ENCODE data around the gene GK. TPM values are rescaled to one million over a fixed set of nuclear protein-coding genes. Genes with fewer than 3 reads are reported as not detected.
"Not testable (repeated sequence)": the region's sequence is repeated elsewhere in the genome, so short reads cannot be mapped to it uniquely, and the experiment has no call there.

Gene GK
- total RNA-seq, 2 donors from 2014 or later = 70.4 to 120 TPM

GRCh38 chrX:30712214-30712613 is 59.0 kb downstream of the GK start:
- peak overlapping the region; percentile 48 for H3K27ac Mint-ChIP-seq
- no peaks in the 10 kb centered on the region for H3K27me3 Mint-ChIP-seq
- H3K4me3 Mint-ChIP-seq = no peak overlapping the region
- peak; percentile 56 for ATAC-seq (replicated peaks)
- peaks cover 6% of the 10 kb centered on the region for H3K4me1 Mint-ChIP-seq
- peaks cover 95% of the 10 kb centered on the region for H3K36me3 Mint-ChIP-seq (ENCODE audit: low read depth)
- no peaks in the 10 kb centered on the region for H3K9me3 Mint-ChIP-seq

DNA sequence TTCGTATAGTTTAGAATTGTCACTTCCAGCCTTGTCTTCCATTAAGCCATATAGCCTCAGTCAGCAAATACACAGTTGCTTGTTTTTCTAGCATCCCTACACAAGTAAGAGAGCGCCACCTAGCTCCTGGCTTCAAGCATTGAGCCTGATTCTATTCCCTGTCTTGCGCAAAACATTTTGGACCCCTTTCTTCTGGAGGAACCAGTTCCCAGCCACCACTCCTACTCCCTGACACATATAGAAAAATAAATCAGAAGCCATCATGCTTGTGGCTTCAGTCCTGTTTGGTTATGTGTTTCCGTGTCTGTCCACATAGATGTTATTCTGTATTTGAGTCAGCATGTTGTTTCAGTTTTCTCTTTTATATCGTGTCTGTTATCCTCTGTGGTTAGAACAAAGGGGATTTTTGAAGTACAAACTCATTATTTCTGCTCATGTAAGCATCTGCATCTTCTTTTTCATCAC is 59.9 kb downstream of the GK start:
- Mint-ChIP-seq H3K4me1 (peaks cover 6% of the 10 kb centered on the region), H3K36me3 (ENCODE audit: low read depth) (peaks cover 94% of the 10 kb centered on the region), H3K27ac (peak overlapping the region; percentile 89), H3K4me3 (peak overlapping the region; percentile 56), H3K27me3 (no peaks in the 10 kb centered on the region), H3K9me3 (no peaks in the 10 kb centered on the region)
- ATAC-seq (replicated peaks) = peak; percentile 91

GRCh38 chrX:30714138-30714537 is 60.9 kb downstream of the GK start:
- peak overlapping the region; percentile 89 for H3K27ac Mint-ChIP-seq
- peaks cover 93% of the 10 kb centered on the region for H3K36me3 Mint-ChIP-seq (ENCODE audit: low read depth)
- no peak for ATAC-seq (replicated peaks)
- H3K4me1 Mint-ChIP-seq = peaks cover 6% of the 10 kb centered on the region
- H3K4me3 Mint-ChIP-seq = peak overlapping the region; percentile 56
- H3K27me3 Mint-ChIP-seq = no peaks in the 10 kb centered on the region
- H3K9me3 Mint-ChIP-seq = no peaks in the 10 kb centered on the region

DNA sequence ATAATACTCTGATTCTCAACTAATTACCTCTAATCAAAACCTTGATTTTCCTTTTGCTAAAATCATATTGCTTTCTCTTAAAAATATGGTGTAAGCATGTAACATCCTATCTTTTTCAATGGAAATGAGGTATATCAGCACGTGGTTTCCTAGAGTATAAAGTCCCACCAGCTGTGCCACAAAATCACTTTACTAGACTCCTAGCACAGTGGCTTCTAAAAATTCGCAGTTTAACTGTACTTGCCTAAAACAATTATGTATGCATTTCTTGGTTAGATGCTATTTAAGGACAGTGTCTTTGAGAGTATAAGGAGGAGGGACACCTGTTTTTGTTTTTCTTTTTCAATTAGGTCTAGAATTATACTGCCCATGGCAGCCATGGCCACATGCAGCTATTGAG is 62.8 kb downstream of the GK start:
- Mint-ChIP-seq H3K36me3 (ENCODE audit: low read depth) (peaks cover 89% of the 10 kb centered on the region), H3K27me3 (no peaks in the 10 kb centered on the region), H3K4me1 (peaks cover 6% of the 10 kb centered on the region), H3K4me3 (no peak overlapping the region), H3K9me3 (no peaks in the 10 kb centered on the region), H3K27ac (no peak overlapping the region)
- no peak for ATAC-seq (replicated peaks)

DNA sequence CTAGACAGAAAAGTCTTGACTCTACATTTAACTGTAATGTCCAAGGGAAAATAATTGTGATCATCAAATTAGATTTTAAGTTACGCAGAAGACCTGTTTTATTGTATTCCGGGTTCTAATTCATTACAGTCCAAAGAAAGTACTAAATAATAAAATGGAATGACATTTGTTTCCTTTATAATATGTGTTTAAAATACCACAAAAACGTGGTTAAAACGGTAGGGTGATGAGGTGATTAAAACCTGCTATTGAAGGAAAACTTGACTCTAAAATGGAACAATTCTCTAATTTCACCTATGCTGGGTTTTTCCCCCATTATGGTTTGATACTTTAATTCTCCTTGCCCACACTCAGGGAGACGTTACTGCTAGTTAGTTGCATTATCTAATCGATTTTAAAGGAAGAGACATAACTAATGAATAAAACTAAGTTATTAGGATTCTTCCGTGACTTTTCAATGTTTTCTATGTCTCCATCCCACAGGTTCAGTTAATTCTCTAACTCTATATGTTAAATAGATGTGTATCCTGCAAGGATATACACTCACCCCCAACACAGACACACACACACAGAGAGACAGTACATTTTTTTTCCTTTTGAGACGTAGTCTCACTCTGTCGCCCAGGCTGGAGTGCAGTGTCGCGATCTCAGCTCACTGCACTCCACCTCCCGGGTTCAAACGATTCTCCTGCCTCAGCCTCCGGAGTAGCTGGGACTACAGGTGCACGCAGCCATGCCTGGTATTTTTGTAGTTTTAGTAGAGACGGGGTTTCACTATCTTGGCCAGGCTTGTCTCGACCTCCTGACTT is 80.8 kb downstream of the GK start:
- no peaks in the 10 kb centered on the region for H3K4me1 Mint-ChIP-seq
- no peak overlapping the region for H3K27ac Mint-ChIP-seq
- H3K9me3 Mint-ChIP-seq = no peaks in the 10 kb centered on the region
- no peak overlapping the region for H3K4me3 Mint-ChIP-seq
- H3K27me3 Mint-ChIP-seq = no peaks in the 10 kb centered on the region
- peak; percentile 38 for ATAC-seq (replicated peaks)
- peaks cover 9% of the 10 kb centered on the region for H3K36me3 Mint-ChIP-seq (ENCODE audit: low read depth)

- Mint-ChIP-seq H3K27me3 (no peaks in the 10 kb centered on the region), H3K9me3 (no peaks in the 10 kb centered on the region), H3K4me3 (no peak overlapping the region), H3K4me1 (no peaks in the 10 kb centered on the region), H3K27ac (no peak overlapping the region), H3K36me3 (ENCODE audit: low read depth) (peaks cover 9% of the 10 kb centered on the region)
- ATAC-seq (replicated peaks) = no peak
Observed at GRCh38 chrX:30734782-30735181, 81.6 kb downstream of the GK start.

DNA sequence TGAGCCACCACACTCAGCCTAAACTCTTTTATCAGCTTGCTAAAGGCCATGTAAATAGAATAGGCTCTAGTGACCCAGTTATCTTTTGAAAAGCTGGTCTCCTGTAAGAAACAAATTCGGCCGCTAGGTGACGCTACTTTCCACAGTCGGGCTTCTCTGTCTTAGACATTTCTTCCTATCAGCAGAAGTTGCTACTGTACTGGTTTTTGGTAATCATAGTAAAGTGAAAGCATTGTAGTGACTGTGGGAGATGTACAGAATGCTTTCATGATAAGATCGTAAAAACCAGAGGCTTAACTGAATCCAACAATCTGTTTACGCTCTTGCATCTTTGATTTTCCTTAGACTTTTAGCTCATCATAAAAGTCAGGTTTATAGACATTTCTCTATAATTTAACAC is 82.6 kb downstream of the GK start:
- peak overlapping the region; percentile 20 for H3K4me3 Mint-ChIP-seq
- peak; percentile 86 for ATAC-seq (replicated peaks)
- H3K9me3 Mint-ChIP-seq = no peaks in the 10 kb centered on the region
- peaks cover 4% of the 10 kb centered on the region for H3K36me3 Mint-ChIP-seq (ENCODE audit: low read depth)
- H3K27me3 Mint-ChIP-seq = no peaks in the 10 kb centered on the region
- H3K27ac Mint-ChIP-seq = no peak overlapping the region
- no peaks in the 10 kb centered on the region for H3K4me1 Mint-ChIP-seq

DNA sequence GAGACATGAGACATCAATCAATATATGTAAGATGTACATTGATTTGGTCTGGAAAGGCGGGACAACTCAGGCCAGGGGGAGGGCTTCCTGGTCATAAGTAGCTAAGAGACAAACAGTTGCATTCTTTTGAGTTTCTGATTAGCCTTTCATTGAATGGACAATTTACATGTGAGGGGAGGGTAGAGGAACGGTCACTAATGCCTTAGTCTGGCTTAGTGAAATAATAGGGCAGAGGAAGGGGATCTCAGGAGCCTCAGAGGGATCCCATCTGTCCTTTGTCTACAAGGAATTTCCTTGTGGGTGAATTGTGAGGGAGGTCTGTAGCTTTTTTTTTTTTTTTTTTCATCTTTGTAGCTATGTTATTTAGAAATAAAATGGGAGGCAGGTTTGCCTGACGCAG is 88.3 kb downstream of the GK start:
- Mint-ChIP-seq H3K27ac (no peak overlapping the region), H3K27me3 (no peaks in the 10 kb centered on the region), H3K36me3 (ENCODE audit: low read depth) (no peaks in the 10 kb centered on the region), H3K4me1 (no peaks in the 10 kb centered on the region), H3K4me3 (no peak overlapping the region), H3K9me3 (no peaks in the 10 kb centered on the region)
- no peak for ATAC-seq (replicated peaks)

DNA sequence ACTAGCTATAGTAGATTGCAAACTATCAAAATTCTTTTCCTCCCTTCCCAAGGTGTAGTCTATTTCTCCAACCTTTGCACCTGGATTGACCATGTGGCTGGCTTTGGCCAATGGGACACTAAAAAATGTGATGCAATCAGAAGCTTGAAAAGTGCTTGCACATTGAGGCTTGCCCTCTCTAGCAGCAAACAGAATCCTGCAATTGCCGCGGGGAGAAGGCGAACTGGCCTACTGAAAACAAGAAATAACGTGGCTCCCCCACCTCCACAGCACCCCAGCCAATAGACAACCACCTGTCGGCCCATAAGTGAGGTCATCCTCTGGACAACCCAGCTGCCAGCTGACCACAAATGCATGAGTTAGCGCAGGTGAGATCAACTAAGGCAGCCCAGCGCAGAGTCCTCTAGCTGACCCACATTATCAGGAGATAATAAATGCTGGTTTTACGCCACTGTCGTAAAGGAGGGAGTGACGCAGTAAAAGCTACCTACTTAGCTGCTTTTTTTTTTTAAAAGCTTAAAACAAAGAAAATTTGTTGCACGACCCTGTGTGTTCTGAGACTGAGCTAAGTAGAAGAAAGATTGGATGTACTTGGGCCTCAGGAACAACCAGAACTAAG is 95.2 kb downstream of the GK start:
- ATAC-seq (replicated peaks) = no peak
- H3K9me3 Mint-ChIP-seq = no peaks in the 10 kb centered on the region

GRCh38 chrX:30751497-30751896 is 98.3 kb downstream of the GK start:
- ATAC-seq (replicated peaks) = no peak
- Mint-ChIP-seq H3K9me3 (no peaks in the 10 kb centered on the region), H3K27me3 (no peaks in the 10 kb centered on the region), H3K4me3 (no peak overlapping the region), H3K4me1 (no peaks in the 10 kb centered on the region), H3K36me3 (ENCODE audit: low read depth) (no peaks in the 10 kb centered on the region), H3K27ac (no peak overlapping the region)

More for the DNA sequence above, 95.2 kb downstream of the GK start:
- no peaks in the 10 kb centered on the region for H3K27me3 Mint-ChIP-seq
- H3K27ac Mint-ChIP-seq = no peak overlapping the region
- H3K4me3 Mint-ChIP-seq = no peak overlapping the region
- no peaks in the 10 kb centered on the region for H3K36me3 Mint-ChIP-seq (ENCODE audit: low read depth)
- no peaks in the 10 kb centered on the region for H3K4me1 Mint-ChIP-seq

DNA sequence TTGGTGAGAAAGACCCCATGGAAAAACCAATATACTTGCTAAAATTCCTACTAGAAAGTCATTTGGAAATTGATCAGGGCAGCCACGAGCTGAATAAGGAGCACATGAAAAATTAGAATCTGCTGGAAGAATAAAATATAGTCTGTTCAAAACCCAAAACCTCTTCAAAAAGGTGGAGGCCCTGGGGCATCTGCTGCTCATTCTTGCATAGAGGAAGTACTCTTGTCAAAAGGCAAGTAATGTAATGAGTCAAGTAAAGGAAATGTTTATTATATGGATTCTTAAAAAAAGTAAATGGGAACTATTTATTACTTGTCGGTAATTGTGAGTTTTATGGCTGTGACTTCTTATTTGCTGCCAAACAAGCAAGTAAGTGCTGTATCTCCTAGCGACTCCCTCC is 109.5 kb downstream of the GK start:
- peak; percentile 26 for ATAC-seq (replicated peaks)
- Mint-ChIP-seq H3K9me3 (no peaks in the 10 kb centered on the region), H3K27me3 (no peaks in the 10 kb centered on the region), H3K36me3 (ENCODE audit: low read depth) (no peaks in the 10 kb centered on the region), H3K27ac (no peak overlapping the region), H3K4me3 (no peak overlapping the region), H3K4me1 (no peaks in the 10 kb centered on the region)

DNA sequence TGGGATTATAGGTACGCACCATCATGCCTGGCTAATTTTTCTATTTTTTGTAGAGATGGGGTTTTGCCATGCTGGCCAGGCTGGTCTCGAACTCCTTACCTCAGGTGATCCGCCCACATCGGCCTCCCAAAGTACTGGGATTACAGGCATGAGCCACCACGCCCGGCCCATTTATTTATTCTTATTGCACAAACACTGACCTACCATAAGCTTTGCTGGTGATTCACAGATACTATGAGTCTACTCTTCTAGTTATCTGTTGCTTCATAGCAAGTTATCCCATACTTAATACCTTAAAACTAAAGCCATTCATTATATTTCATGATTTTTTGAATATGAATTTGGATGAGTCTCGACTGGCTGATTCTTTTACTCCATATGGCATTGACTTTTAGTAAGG is 120.5 kb downstream of the GK start:
- H3K36me3 Mint-ChIP-seq (ENCODE audit: low read depth); H3K27ac Mint-ChIP-seq; ATAC-seq (replicated peaks); H3K9me3 Mint-ChIP-seq; H3K27me3 Mint-ChIP-seq; H3K4me1 Mint-ChIP-seq; H3K4me3 Mint-ChIP-seq: not testable (repeated sequence)

DNA sequence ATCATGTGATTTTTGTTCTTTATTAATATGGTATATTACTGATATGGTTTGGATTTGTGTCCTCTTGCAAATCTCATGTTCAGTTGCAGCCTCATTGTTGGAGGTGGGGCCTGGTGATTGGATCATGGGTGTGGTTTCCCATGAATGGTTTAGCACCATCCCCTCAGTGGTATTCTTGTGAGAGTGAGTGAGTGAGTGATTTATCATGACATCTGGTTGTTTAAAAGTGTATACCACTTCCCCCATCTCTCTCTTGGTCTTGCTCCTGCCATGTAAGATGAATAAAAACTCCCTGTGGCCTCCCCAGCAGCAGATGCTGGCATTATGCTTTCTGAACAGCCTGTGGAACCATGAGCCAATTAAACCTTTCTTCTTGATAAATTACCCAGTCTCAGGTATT is 124.4 kb downstream of the GK start:
- no peak overlapping the region for H3K4me3 Mint-ChIP-seq
- H3K36me3 Mint-ChIP-seq (ENCODE audit: low read depth) = no peaks in the 10 kb centered on the region
- H3K27me3 Mint-ChIP-seq = peaks cover 10% of the 10 kb centered on the region
- H3K4me1 Mint-ChIP-seq = peaks cover 14% of the 10 kb centered on the region
- no peak overlapping the region for H3K27ac Mint-ChIP-seq
- peak; percentile 23 for ATAC-seq (replicated peaks)
- peaks cover 3% of the 10 kb centered on the region for H3K9me3 Mint-ChIP-seq

DNA sequence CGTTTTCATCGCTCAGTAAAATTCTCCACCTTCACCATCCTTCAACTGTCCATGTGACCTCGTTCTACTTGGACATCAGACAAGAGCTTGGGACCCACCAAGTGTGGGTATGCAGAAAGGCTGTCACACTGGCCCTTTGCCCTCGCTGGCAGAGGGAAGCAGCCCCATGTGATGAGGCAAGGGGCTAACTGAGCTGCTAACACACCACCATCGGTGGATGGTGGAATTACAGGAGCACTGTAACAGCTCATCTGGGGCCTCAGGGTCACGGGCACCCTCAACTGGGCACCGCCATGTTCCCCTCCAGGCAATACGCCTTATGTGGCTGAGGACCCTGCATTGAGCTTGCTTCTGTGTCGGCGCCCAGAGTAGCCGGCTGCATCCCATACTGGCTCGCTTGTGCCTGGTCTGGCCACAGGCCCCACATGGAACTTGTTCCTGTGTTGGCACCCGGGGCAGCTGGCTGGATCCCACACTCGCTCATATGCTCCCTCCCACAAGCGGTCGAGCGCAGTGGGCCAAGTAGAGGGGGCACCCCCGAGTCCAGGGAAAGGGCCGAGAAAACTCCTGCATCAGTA is 126.3 kb downstream of the GK start:
- Mint-ChIP-seq H3K36me3 (ENCODE audit: low read depth) (no peaks in the 10 kb centered on the region), H3K4me3 (no peak overlapping the region), H3K27me3 (peaks cover 10% of the 10 kb centered on the region), H3K9me3 (peaks cover 3% of the 10 kb centered on the region), H3K4me1 (peaks cover 14% of the 10 kb centered on the region), H3K27ac (no peak overlapping the region)
- ATAC-seq (replicated peaks) = no peak

All from activated T-helper 17 cell treated with anti-CD3 and anti-CD28 coated beads, Interleukin-2, amount 50 U/mL, for 72 hours (primary cell).